Activated CD8-positive, alpha-beta memory T cell treated with anti-CD3 and anti-CD28 coated beads, Interleukin-2, amount 50 U/mL, for 24 hours (primary cell): Measurements from ENCODE around the gene MAMDC2.
"Not testable (repeated sequence)": the region's sequence is repeated elsewhere in the genome, so short reads cannot be mapped to it uniquely, and the experiment has no call there.

Experiments
- DNase-seq: peaks from one replicate; pipeline ENCODE4 v3.0.0-alpha.2; 2020; ENCODE audit errors: extremely low read depth

MAMDC2 gene

DNA sequence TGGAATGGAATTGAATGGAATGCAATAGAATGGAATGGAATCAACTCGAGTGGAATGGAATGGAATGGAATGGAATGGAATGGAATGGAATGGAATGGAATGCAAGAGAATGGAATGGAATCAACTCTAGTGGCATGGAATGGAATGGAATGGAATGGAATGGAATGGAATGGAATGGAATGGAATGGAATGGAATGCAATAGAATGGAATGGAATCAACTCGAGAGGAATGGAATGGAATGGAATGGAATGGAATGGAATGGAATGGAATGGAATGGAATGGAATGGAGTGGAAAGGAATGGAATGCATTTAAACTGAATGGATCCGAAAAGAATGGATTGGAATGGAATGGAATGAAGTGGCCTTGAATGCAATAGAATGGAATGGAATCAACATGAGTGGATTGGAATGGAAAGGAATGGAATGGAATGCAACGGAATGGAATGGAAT, 5.5 kb upstream of the MAMDC2 start:
- not testable (repeated sequence) for DNase-seq

- DNase-seq: no peak
Measured at GRCh38 chr9:70040376-70040903, 3.2 kb upstream of the MAMDC2 start.

GRCh38 chr9:70042461-70043215, 1.0 kb upstream of the MAMDC2 start:
- DNase-seq: no peak

GRCh38 chr9:70043285-70043684, 363 bp upstream of the MAMDC2 start:
- no peak for DNase-seq

- DNase-seq: no peak
Measured at GRCh38 chr9:70044490-70045307, 1.1 kb downstream of the MAMDC2 start.

GRCh38 chr9:70045452-70045851, 1.8 kb downstream of the MAMDC2 start:
- no peak for DNase-seq

DNA sequence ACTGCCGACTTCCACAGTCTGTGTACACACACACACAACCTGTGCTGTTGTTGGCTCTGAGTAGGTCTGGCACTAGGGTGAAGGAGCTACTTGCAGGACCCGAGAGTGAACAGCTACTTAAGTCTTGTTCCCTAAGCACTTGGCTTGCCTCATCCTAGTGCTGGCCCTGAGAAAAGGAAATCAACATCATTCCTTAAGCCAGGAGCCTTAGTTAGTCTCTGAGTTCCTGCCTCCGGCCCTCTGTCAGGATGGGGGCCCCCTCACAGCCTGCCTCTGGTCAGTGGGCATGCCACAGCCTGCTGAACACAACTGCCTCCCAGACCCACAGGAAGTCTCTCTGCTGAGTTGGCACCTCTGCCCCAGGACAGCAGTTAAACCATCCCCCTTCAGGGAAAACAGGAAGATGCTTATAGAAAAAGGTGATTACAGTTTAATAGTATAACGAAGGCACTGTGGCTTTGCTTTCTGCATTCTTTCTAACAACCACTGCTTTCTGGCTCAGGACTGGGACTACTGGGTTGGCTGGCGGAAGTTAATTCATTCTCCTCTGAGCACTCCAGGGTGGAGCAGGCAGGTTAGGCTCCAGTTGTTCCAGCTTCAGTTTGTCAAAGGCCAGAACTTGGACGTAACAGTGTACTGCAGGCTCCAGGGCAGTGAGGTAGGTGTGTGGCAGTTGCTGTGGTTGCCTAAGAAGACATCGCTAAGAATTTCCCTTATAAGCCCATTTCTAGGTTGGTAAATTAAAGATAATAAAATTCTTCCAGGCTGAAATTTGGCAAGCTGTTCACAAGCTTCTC, 2.8 kb downstream of the MAMDC2 start:
- no peak for DNase-seq

DNA sequence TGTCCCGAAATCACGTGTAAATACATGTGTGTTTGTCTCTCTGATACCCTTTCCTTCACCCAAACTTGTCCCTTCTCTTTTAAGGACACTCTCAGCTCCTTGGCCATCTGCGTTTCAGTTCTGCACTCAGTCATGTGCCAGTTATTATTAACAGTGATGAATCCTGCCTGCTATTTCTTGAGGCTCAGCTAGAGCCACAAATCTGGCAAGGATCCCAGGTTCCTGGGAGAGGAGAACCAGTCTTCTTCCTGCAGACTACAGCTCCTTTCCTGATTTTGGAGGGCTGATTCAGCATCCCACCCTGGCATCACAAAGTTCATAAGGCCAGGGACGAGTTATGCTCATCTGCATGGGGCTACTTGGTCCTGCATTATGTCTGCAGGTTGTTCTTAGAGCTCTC, 5.6 kb downstream of the MAMDC2 start:
- DNase-seq: no peak

DNA sequence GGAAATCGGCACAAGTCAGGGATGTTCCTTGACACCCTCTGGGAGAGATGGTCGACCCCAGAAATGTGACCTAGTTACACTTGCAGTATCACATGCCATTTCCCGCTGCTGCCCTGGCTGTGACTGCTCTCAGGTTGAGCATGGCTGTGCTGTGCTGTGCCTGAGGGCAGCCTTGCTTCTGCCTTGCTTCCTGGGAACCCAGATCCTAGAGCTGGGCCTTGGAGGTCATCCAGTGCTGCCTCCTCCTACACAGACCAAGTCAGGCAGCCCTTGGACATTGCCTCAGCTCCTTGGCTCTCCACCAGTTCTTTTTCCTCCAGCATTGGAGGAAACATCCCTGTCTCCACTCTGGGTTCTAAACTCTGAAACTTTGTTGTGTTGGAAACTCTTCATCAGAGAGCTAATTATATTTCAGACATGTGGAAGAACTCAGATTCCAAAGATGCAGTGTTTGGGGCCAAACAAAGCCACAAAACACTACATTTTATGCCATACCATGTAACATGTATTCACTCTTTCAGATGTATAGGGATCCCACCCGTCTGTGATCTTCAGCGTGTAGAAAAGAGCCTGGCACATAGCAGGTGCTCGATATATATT, 6.1 kb downstream of the MAMDC2 start:
- DNase-seq: no peak

GRCh38 chr9:70052768-70053167, 9.1 kb downstream of the MAMDC2 start:
- no peak for DNase-seq

DNA sequence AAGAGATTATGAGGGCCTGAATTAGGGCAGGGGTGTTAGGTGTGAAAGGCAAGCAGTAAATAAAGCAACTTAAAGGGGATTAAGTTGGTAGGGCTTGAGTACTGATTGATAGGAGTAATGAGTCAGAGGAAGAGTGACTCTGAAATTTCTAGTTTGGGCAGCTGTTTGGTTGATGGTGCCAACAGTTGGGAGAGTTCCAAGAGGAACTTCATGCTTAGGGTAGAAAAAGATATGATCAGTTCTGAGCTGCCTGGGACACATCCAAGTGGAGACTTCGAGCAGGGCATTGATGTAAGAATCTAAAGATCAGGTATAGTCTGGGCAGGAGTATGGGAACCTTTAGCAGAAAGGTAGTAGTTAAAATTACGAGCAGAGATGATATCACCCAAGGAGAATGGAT, 10.2 kb downstream of the MAMDC2 start:
- DNase-seq: no peak

- DNase-seq: no peak
Measured at GRCh38 chr9:70054521-70054920, 10.9 kb downstream of the MAMDC2 start.

GRCh38 chr9:70055406-70056210, 12.0 kb downstream of the MAMDC2 start:
- DNase-seq: no peak

- no peak for DNase-seq
Measured at GRCh38 chr9:70056211-70056944, 12.7 kb downstream of the MAMDC2 start.

- DNase-seq: no peak
Measured at GRCh38 chr9:70058569-70059116, 15.0 kb downstream of the MAMDC2 start.

- no peak for DNase-seq
Measured at GRCh38 chr9:70060148-70060882, 16.7 kb downstream of the MAMDC2 start.

GRCh38 chr9:70060883-70061507, 17.3 kb downstream of the MAMDC2 start:
- DNase-seq: no peak

GRCh38 chr9:70061776-70062175, 18.1 kb downstream of the MAMDC2 start:
- DNase-seq: no peak

DNA sequence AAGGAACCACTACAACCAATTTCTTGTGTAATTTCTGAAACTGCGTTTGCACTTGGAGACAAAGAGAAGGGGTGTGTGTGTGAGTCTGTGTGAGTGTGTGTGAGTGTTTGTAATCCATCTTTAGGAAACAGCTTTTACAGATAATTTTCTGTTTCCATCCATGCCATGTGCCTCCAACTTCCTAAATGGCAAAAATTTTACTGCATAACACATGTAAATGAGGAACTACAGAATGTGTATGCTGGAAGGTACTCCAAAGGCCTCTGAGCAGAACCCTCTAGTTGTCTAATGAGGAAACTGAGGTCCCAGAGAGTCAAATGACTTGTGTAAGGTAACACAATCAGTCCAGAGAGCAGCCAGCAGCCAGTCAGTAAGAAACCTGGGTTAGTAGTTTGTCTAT, 20.8 kb downstream of the MAMDC2 start:
- no peak for DNase-seq
